HG03135 (cell line): Measurements from ENCODE around the gene ZNF888.
A peak's percentile ranks its signal among the peaks of the same experiment; 100 is the strongest.
"Not testable (repeated sequence)": the region's sequence is repeated elsewhere in the genome, so short reads cannot be mapped to it uniquely, and the experiment has no call there.

Experiments
- ATAC-seq: cut with Tn5 transposase; IDR thresholded peaks from one replicate; pipeline ENCODE4 v1.9.1; 2021; ENCODE audit warnings: mild to moderate bottlenecking, moderate library complexity; ENCODE audit not compliant: unreplicated experiment

ZNF888 gene

GRCh38 chr19:52941941-52942385 lies 18.7 kb upstream of the ZNF888 start:
- peak; percentile 23 for ATAC-seq

DNA sequence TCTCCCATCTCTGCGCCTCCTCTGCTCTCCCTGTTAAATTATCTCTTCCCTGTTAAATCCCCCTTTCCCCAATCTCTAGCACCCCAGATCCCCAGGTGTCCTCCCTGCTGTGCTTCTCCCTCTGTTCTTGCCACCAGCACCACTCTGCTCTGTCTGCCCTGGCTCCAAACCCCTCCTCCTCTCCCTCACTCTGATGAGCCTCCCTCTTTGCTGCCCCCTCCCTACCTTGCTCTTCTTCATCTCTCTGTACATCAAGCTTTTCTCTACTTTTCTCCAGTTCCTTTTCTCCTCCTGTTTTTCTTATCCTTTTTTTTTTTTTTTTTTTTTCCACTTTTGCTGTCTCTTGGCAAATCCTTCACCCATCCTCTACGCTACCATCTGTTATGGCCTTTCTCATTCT lies 18.3 kb upstream of the ZNF888 start:
- ATAC-seq, result not testable (repeated sequence)

DNA sequence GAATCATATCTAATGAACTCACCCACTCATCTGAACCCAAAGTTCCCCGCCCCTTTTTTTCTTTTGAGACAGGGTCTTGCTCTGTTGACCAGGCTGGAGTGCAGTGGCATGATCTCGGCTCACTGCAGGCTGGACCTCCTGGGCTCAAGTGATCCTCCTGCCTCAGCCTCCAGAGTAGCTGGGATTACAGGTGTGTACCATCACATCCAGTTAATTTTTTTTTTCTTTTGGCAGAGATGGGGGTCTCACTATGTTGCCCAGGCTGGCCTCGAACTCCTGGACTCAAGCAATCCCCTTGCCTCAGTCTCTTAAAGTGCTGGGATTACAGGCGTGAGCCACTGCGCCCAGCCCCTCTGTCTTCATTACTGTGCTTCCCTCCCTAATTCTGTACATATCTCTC lies 17.7 kb upstream of the ZNF888 start:
- ATAC-seq, result not testable (repeated sequence)

DNA sequence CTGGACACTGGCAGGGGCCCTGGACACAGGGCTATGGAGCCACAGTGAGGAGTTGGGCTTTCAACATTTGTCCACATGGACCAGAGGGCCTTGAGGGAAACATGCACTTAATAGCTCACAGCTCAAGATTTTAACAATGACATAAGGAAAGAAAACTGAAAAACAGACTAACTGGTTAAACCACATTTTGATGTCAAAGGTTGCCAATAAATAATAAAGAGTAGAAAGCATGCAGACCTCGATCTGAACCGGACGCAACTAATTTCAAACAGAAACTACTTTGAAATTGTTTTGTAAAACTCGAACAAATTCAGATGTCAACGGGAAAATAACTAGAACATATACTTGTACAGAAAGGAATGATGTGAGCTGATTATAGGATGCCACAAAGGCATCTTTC lies 15.5 kb upstream of the ZNF888 start:
- ATAC-seq, result no peak

DNA sequence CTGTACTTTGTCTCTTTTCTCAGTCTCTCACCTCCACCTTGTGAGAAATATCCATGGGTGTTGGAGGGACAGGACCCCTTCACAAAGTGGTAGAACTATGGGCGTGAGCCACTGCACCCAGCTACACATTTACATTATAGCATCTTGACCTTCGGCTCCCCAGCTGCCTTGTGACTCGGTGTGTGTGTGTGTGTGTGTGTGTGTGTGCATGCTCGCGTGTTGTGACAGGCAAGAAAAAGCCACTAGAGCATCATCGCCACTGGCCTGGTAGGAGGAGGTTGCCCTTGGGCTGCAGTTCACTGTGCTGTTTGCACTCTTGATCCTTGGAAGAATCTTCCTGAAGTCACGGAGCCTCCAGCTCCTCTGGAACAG lies 13.7 kb upstream of the ZNF888 start:
- no peak for ATAC-seq

DNA sequence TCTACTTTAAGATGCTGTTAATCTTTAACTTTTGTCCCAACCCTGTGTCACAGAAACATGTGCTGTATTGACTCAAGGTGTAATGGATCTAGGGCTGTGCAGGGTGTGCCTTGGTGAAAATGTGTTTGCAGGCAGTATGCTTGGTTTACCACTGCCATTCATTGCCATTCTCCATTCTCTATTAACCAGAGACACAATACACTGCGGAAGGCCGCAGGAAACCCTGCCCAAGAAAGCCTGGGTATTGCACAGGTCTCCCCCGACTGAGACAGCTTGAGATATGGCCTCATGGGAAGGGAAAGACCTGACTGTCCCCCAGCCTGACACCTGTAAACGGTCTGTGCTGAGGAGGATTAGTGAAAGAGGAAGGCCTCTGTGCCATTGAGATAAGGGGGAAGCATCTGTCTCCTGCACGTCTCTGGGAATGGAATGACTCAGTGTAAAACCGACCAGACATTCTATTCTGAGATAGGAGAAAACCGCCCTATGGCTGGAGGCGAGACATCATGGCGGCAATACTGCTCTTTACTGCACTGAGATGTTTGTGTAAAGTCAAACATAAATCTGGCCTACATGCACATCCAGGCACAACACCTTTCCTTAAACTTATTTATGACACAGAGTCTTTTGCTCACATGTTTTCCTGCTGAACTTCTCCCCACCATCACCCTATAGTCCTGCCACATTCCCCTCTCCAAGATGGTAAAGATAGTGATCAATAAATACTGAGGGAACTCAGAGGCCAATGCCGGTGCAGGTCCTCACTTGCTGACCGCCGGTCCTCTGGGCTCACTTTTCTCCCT lies 13.1 kb upstream of the ZNF888 start:
- no peak for ATAC-seq

- ATAC-seq, result no peak
Measured at GRCh38 chr19:52935434-52935833, 12.2 kb upstream of the ZNF888 start.

- ATAC-seq, result not testable (repeated sequence)
Measured at GRCh38 chr19:52924641-52925040, 1.4 kb upstream of the ZNF888 start.

DNA sequence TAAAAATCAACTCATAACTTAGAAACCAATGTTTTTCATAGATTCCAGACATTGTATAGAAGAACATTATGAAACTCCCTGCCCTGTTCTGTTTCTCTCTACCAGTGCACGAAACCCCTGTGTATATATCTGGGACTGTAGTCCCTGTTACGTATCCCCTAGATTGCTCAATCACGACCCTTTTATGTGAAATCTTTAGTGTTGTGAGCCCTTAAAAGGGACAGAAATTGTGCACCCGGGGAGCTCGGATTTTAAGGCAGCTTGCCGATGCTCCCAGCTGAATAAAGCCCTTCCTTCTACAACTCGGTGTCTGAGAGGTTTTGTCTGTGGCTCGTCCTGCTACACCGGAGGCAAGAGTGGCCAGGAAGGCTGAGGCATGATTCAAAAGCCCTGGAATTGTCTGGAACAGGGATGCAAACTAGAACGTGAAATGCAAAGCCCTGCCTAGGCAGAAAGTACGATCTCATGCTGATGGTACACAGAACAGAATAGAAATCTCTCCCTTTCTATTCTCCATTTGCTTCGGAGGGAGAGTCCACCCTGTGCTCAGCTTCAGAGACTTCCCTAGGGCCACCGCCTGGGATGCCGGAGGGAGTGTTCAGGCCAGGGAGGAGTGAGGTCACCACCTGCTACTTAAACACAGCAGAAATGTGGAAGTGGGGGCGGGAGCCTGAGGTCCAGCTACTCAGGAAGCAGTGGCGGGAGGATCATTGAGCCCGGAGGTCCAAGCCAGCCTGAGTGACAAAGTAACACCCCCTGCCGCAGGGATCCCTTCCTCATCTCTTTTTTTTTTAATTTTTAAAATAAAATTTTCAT lies 758 bp upstream of the ZNF888 start:
- no peak for ATAC-seq

- ATAC-seq, result no peak
Measured at GRCh38 chr19:52917531-52917930, 5.7 kb downstream of the ZNF888 start.

DNA sequence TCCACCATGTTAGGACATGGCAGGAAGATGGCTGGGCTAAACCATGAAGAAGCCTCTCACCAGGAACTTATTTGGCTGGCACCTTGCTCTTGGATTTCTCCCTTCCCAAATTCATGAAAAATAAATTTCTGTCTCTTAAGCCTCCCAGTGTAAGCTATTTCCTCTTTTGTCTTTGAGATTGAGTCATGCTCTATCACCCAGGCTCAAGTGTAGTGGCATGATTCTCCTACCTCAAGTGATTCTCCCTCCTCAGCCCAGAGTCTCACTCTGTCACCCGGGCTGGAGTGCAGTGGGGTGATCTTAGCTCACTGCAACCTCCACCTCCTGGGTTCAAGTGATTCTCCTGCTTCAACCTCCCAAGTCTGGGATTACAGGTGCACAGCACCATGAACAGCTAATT lies 12.6 kb downstream of the ZNF888 start:
- ATAC-seq, result no peak

DNA sequence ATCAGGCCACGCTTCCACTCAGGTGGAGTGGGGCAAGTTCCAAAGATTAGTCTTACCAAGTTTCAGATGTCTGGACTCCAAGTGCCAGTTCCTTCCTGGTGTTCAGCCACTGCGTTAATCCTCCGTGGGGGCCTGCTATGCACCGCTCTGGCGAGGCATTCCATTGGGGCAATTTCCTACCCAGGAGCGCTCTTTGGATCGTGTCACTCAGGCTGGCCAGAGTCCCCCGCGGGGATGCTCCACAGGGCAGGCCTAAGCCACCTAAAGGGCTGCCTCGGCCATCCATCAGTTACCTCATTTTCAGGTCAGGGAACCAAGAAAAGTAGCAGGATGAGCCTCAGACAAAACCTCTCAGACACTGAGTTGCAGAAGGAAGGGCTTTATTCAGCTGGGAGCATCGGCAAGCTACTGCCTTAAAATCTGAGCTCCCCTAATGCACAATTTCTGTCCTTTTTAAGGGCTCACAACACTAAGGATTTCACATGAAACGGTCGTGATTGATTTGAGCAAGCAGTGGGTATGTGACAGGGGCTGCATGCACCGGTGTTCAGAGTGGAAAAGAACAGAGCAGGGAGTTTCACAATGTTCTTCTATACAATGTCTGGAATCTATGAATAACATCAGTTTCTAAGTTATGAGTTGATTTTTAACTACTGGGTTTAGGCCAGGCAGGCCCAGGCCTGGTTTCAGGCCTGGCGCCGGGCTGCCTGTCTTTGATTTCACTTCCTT lies 19.0 kb downstream of the ZNF888 start:
- ATAC-seq, result not testable (repeated sequence)

DNA sequence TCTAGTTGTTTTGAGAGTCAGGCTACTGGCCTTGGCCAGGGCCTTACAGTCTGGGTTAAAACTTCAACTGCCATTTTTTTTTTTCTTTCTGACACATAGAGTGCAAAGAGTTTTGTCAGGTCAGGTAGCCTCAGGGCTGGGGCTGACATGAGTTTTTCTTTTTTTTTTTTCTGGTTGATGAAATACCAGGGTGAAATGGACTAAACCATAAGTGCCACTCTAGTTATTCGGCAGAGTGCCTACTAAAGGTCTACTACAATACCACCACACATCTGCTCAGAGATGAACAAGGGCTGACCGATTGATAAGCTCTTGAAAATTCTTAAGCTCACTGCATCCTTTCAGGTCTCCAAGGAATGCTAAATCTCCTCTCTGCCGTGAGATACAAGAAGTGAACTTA lies 21.4 kb downstream of the ZNF888 start:
- ATAC-seq, result no peak

- not testable (repeated sequence) for ATAC-seq
Measured at GRCh38 chr19:52898596-52898995, 24.6 kb downstream of the ZNF888 start.

- ATAC-seq, result no peak
Measured at GRCh38 chr19:52898101-52898500, 25.1 kb downstream of the ZNF888 start.

DNA sequence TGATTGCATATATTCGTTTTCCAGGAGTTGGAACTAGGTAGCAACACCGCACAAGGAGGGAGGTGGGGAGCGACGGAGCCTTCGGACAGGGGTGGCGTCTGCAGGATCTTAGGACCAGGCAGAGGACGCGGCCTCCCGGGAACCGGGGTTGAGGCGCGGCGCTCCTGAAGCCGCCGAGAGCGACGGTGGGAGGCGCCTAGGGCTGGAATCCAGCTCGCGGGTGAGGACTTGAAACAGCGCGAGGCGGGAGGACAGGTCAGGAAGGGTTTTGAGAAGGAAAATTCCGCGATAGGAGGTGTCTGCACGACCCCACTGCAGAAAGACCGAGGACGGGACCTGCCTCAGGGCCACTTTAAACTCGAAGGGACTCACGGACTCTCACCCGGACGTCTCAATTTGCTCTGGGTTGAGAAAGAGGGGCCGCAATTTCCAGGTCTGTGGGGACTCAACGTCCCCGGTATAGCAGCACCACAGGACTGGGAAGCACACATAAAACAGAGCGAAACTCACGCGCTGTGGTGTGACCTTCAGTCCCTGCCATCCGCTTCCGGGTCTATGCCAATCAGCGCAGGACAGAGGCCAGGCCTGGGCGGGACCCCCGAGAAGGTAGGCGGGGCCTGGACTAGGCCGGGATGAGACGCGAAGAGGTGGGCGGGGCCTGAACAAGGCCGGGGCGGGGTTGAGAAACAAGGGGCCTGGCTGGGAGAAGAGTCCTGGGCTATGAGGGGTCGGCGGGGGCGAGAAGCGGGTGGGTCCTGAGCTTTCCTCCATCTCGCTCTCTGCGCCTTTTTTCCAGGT lies 25.9 kb downstream of the ZNF888 start, which contains the start of gene ZNF320:
TSS of gene ZNF320 (minus strand) at position 498 of the 798 bp plus-strand sequence. CDS start 7,380 bp downstream, outside the sequence.
- ATAC-seq, result peak; percentile 95

GRCh38 chr19:52896431-52897137 lies 26.6 kb downstream of the ZNF888 start:
- no peak for ATAC-seq

- no peak for ATAC-seq
Measured at GRCh38 chr19:52891336-52891735, 31.9 kb downstream of the ZNF888 start.

DNA sequence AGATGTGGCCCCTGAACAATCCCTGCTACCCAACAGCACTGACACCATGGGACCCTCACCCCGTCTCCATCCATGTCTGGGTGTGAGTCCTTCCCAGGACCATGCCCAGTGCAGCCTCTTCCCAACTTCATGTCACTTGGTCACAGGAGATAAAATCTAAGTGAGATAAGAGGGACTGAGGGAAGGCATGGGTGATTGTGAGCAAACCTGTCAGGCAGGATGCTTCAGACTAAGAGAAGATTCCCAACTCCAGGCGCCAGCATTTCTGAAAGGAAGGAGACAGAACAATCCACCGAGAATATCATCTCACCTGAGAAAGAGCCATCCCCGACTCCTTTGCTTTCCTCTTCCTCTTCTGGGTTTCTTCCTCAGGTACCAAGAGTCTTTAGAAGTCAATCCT lies 33.3 kb downstream of the ZNF888 start:
- ATAC-seq, result no peak

DNA sequence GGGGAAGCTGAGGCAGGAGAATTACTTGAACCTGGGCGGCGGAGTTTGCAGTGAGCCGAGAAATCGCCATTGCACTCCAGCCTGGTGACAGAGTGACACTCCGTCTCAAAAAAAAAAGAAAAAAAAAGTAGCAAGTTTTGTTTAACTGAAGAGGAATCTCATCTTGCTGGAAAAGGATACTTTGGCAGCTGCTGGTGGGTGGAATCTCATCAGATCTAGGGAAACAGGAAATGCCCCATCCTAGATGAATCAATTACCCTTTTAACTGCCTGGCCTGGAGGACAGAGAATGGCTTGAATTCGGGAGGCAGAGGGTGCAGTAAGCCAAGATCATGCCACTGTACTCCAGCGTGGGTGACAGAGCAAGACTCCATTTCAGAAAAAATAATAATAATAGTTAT lies 34.2 kb downstream of the ZNF888 start:
- ATAC-seq, result no peak
